Esophagus muscularis mucosa (tissue), 3 donors: Measurements from ENCODE around the gene GPR171.

ENCODE experiments used
- CTCF ChIP-seq, 3 experiments: fragments of 200-600 bp in 2 of 3; fragments of 450-650 bp in 1 of 3; sonication (generic) in 2 of 3; IDR thresholded peaks; one replicate each; pipeline ENCODE4 v1.5.1; 2017 to 2019; ENCODE audit warnings: antibody characterized with exemption in 3 of 3, mild to moderate bottlenecking in 2 of 3, moderate library complexity in 1 of 3
- EP300 ChIP-seq: sonication (generic); formaldehyde crosslinking; IDR thresholded peaks from one replicate; pipeline ENCODE4 v1.6.1; 2017; ENCODE audit warnings: antibody characterized with exemption

DNA sequence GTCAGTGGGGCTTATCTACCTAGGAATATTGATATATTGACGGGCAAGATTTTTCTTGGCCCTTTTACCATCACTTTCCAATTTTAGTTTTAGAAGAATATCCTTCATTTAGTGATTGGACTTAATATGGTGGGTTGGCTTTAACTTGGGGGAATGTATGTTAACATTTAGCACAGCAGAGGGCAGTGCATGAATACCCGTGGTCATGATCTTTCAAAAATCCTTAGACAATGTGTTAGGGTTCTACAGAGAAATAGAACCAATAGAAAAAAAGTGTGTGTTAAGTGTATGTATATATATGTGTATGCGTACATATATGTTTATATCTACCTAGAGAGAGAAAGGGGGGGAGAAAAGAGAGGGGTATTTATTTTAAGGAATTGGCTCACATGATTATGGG is 36.9 kb downstream of the GPR171 start:
- no peak for TF ChIP-seq EP300
- TF ChIP-seq CTCF (IDR thresholded peaks at IDR 0.05) = no peak
